Activated T-cell treated with anti-CD3 and anti-CD28 coated beads for 4 hours (primary cell): ENCODE results near the gene CDC27.
"Not testable (repeated sequence)": the region's sequence is repeated elsewhere in the genome, so short reads cannot be mapped to it uniquely, and the experiment has no call there.

Experiments
- DNase-seq: peaks from one replicate; pipeline ENCODE4 v3.0.0-alpha.2; 2020

CDC27 gene

GRCh38 chr17:47188876-47189731 is at the start of gene CDC27:
Gene CDC27, minus strand, starts transcription at chr17:47189295. Its CDS starts 123 bp downstream, at chr17:47189172.
- DNase-seq = peak; percentile 100

GRCh38 chr17:47238321-47239010 is 49.4 kb upstream of the CDC27 start:
- no peak for DNase-seq

GRCh38 chr17:47237841-47238240 is 48.7 kb upstream of the CDC27 start:
- no peak for DNase-seq

GRCh38 chr17:47235923-47236322 is 46.8 kb upstream of the CDC27 start:
- no peak for DNase-seq

GRCh38 chr17:47235506-47235905 is 46.4 kb upstream of the CDC27 start:
- no peak for DNase-seq

- DNase-seq = no peak
These were observed 43.4 kb upstream of the CDC27 start for GRCh38 chr17:47232465-47232864.

GRCh38 chr17:47231866-47232265 is 42.8 kb upstream of the CDC27 start:
- DNase-seq = no peak

- no peak for DNase-seq
These were observed 42.2 kb upstream of the CDC27 start for GRCh38 chr17:47231334-47231733.

GRCh38 chr17:47230864-47231263 is 41.8 kb upstream of the CDC27 start:
- DNase-seq = no peak

- peak; percentile 68 for DNase-seq
These were observed 40.7 kb upstream of the CDC27 start for GRCh38 chr17:47229535-47230443.

GRCh38 chr17:47227862-47228261 is 38.8 kb upstream of the CDC27 start:
- DNase-seq = no peak

- no peak for DNase-seq
These were observed 37.0 kb upstream of the CDC27 start for GRCh38 chr17:47225911-47226688.

- no peak for DNase-seq
These were observed 36.4 kb upstream of the CDC27 start for GRCh38 chr17:47225436-47225858.

- DNase-seq = no peak
These were observed 35.9 kb upstream of the CDC27 start for GRCh38 chr17:47224966-47225365.

GRCh38 chr17:47224077-47224476 is 35.0 kb upstream of the CDC27 start:
- not testable (repeated sequence) for DNase-seq

- no peak for DNase-seq
These were observed 34.4 kb upstream of the CDC27 start for GRCh38 chr17:47223460-47223859.

- no peak for DNase-seq
These were observed 33.9 kb upstream of the CDC27 start for GRCh38 chr17:47223007-47223406.

- DNase-seq = no peak
These were observed 33.0 kb upstream of the CDC27 start for GRCh38 chr17:47222047-47222446.

GRCh38 chr17:47221154-47221553 is 32.1 kb upstream of the CDC27 start:
- no peak for DNase-seq

GRCh38 chr17:47220531-47220999 is 31.5 kb upstream of the CDC27 start:
- DNase-seq = no peak

GRCh38 chr17:47219621-47220475 is 30.8 kb upstream of the CDC27 start:
- no peak for DNase-seq
